GM12878 (cell line): ENCODE results near the gene ALS2. TPM values are rescaled to one million over a fixed set of nuclear protein-coding genes. Genes with fewer than 3 reads are reported as not detected.

Experiments used
- ATAC-seq: fragments of 200-7000 bp; cut with Tn5 transposase; 3 replicates; pipeline ENCODE4 v1.9.1; 2020; ENCODE audit warnings: mild to moderate bottlenecking, moderate library complexity
- BruUV-seq: library from RNA; stranded (reverse); fragments of 400-500 nt; replicated peaks from 2 replicates; lab custom pipeline; 2021; lab: Mats Ljungman, UMichigan
- CTCF ChIA-PET: fragments of 300-600 bp; sonication (Branson Sonifier 250); formaldehyde crosslinking; extraction: SDS; loops from one replicate; lab custom pipeline; 2021; ENCODE audit warnings: inconsistent platforms; lab: Yijun Ruan, JAX
- POLR2A ChIA-PET: fragments of 350-600 bp; formaldehyde crosslinking; extraction: SDS; loops from one replicate; lab custom pipeline; 2021; ENCODE audit warnings: inconsistent platforms; lab: Charles Lee
- RAD21 ChIA-PET: fragments of 300-600 bp; sonication (Branson Sonifier 250); formaldehyde crosslinking; loops from one replicate; lab custom pipeline; 2023; ENCODE audit warnings: antibody characterized with exemption; ENCODE audit not compliant: unreplicated experiment; lab: Charles Lee
- SMC1A ChIA-PET: fragments of 300-600 bp; sonication (Branson Sonifier 250); formaldehyde crosslinking; loops from one replicate; lab custom pipeline; 2023; ENCODE audit not compliant: unreplicated experiment, uncharacterized antibody; lab: Charles Lee
- DNase-seq: peaks from one replicate; pipeline ENCODE4 v3.0.0-alpha.2; 2011; ENCODE audit warnings: low read depth, low spot score
- FAIRE-seq: peaks from 3 replicates; lab custom pipeline; 2011; peaks lifted over from hg19 to GRCh38; lab: Jason Lieb, UNC
- H2AFZ ChIP-seq: 2 replicates; pipeline ENCODE4 v1.6.0; 2011; ENCODE audit warnings: low read depth, low read length, control low read depth; ENCODE audit not compliant: control insufficient read depth
- H3K27ac ChIP-seq: 2 replicates; pipeline ENCODE4 v1.5.1; 2011; ENCODE audit warnings: control low read depth; ENCODE audit not compliant: control insufficient read depth, insufficient read depth
- H3K27me3 ChIP-seq, 2 experiments: replicated peaks in 1 of 2; 2 replicates each; pipeline versions ENCODE4 v1.6.0 to v1.6.1; 2011; ENCODE audit warnings: low read length in 1 of 2; ENCODE audit not compliant: control insufficient read depth in 2 of 2, insufficient read depth in 2 of 2
- H3K36me3 ChIP-seq, 2 experiments: 2 replicates each; pipeline ENCODE4 v1.5.1; 2011; ENCODE audit warnings: low read length in 1 of 2; ENCODE audit not compliant: control insufficient read depth in 2 of 2, insufficient read depth in 2 of 2
- H3K4me1 ChIP-seq: 2 replicates; pipeline ENCODE4 v1.6.1; 2011; ENCODE audit warnings: mild to moderate bottlenecking, low read length, moderate library complexity, mixed read lengths; ENCODE audit not compliant: control insufficient read depth, insufficient read depth
- H3K4me2 ChIP-seq: 2 replicates; pipeline ENCODE4 v1.6.0; 2011; ENCODE audit warnings: control low read depth; ENCODE audit not compliant: control insufficient read depth, insufficient read depth
- H3K4me3 ChIP-seq: fragments of 200-600 bp; sonication (generic); 2 replicates; pipeline ENCODE4 v1.5.1; 2016
- H3K79me2 ChIP-seq: 2 replicates; pipeline ENCODE4 v1.6.0; 2011; ENCODE audit warnings: low read length; ENCODE audit not compliant: control insufficient read depth, insufficient read depth
- H3K9ac ChIP-seq: 2 replicates; pipeline ENCODE4 v1.8.0; 2011; ENCODE audit warnings: low read length, control low read depth, mixed read lengths; ENCODE audit not compliant: control insufficient read depth, insufficient read depth
- H3K9me3 ChIP-seq: replicated peaks from 3 replicates; pipeline ENCODE4 v1.5.1; 2011; ENCODE audit warnings: mild to moderate bottlenecking, low read length; ENCODE audit not compliant: control insufficient read depth, insufficient read depth
- H4K20me1 ChIP-seq: 2 replicates; pipeline ENCODE4 v1.6.0; 2011; ENCODE audit not compliant: control insufficient read depth, insufficient read depth
- EZH2 ChIP-seq: IDR thresholded peaks from 2 replicates; pipeline ENCODE4 v1.6.1; 2012; ENCODE audit warnings: low read depth, mild to moderate bottlenecking, control low read depth, inconsistent platforms, low read length, borderline replicate concordance; ENCODE audit not compliant: control insufficient read depth
- IRF4 ChIP-seq: IDR thresholded peaks from 2 replicates; pipeline ENCODE4 v1.6.1; 2011; ENCODE audit warnings: low read depth, low read length
- TCF12 ChIP-seq: IDR thresholded peaks from 2 replicates; pipeline ENCODE4 v1.6.1; 2011; ENCODE audit warnings: low read depth, mild to moderate bottlenecking, low read length
- YY1 ChIP-seq: IDR thresholded peaks from 2 replicates; pipeline ENCODE4 v1.6.1; 2011; ENCODE audit warnings: low read depth, mild to moderate bottlenecking, low read length
- ZNF622 ChIP-seq: fragments of 450-650 bp; IDR thresholded peaks from 2 replicates; pipeline ENCODE4 v1.6.1; 2017; ENCODE audit warnings: mild to moderate bottlenecking, inconsistent platforms
- ZZZ3 ChIP-seq: IDR thresholded peaks from 2 replicates; pipeline ENCODE4 v1.6.1; 2011; ENCODE audit warnings: low read depth; ENCODE audit not compliant: control insufficient read depth, insufficient read length
- WGBS: methylation state at CpG from one replicate; pipeline ENCODE4 v1.1.6; 2016; ENCODE audit warnings: low lambda C conversion rate; ENCODE audit not compliant: insufficient replicate concordance, insufficient coverage; ENCODE audit errors: missing lambda C conversion rate; 5-methylcytosine and 5-hydroxymethylcytosine counted together
- in situ Hi-C: fragments of 300-500 bp; cut with MboI; formaldehyde crosslinking; loops from 9 replicates; pipeline ENCODE4 v1.14.3; 2018; ENCODE audit warnings: mixed read lengths
- intact Hi-C: fragments of 100-400 bp; cut with micrococcal nuclease; formaldehyde crosslinking; loops from one replicate; pipeline ENCODE4 v1.14.2; 2022; ENCODE audit not compliant: unreplicated experiment
- polyA plus RNA-seq, 11 experiments: library from polyadenylated mRNA; depleted of rRNA in 4 of 11; unstranded in 6 of 11; stranded (reverse) in 5 of 11; fragments of >200 nt; fragmentation: Nextera tagmentation in 4 of 11; fragmentation: Illumina TruSeq in 1 of 11; extraction: Ambion mirVana in 4 of 11; extraction: Trizol in 1 of 11; gene quantifications; 1 replicate in 1 of 11; 2 replicates in 10 of 11; pipeline versions ENCODE4 v1.2.1 to v1.2.3, GENCODE V29; 2011 to 2016; ENCODE audit warnings: inconsistent platforms in 2 of 11, missing spikeins in 2 of 11, low read depth in 1 of 11
- total RNA-seq, 4 experiments: library from RNA; depleted of rRNA in 3 of 4; stranded (reverse); fragments of >200 nt in 3 of 4; fragmentation: Illumina TruSeq in 1 of 4; extraction: Trizol in 1 of 4; gene quantifications; 2 replicates each; pipeline versions ENCODE4 v1.2.1 to v1.2.3, GENCODE V29; 2013 to 2021
- TF ChIP-seq, protein P1 (sequence below): fragments of 150-350 bp; IDR thresholded peaks from 2 replicates; pipeline ENCODE4 v1.6.1; 2016; ENCODE audit warnings: low read depth, low read length
- TF ChIP-seq, protein P2 (sequence below): fragments of 450-650 bp; formaldehyde crosslinking; IDR thresholded peaks from 2 replicates; pipeline ENCODE4 v1.5.0; 2022; ENCODE audit warnings: mild to moderate bottlenecking, missing genetic modification characterization
- TF ChIP-seq, protein P3 (sequence below): IDR thresholded peaks from 2 replicates; pipeline ENCODE4 v1.6.1; 2011; ENCODE audit warnings: borderline replicate concordance, low read depth, mild to moderate bottlenecking, moderate library complexity, mixed read lengths, low read length; ENCODE audit not compliant: insufficient read depth; ENCODE audit errors: extremely low read length
- TF ChIP-seq, protein P4 (sequence below): fragments of 450-650 bp; IDR thresholded peaks from 2 replicates; pipeline ENCODE4 v1.6.1; 2017; ENCODE audit warnings: borderline replicate concordance

The ALS2 gene
- total and polyA plus RNA-seq, 10 of the 15 experiments (the other 5 are each of a cell fraction or from before 2014, with no cell fraction given) = 2.4 to 10.4 (median 7.7) TPM

DNA sequence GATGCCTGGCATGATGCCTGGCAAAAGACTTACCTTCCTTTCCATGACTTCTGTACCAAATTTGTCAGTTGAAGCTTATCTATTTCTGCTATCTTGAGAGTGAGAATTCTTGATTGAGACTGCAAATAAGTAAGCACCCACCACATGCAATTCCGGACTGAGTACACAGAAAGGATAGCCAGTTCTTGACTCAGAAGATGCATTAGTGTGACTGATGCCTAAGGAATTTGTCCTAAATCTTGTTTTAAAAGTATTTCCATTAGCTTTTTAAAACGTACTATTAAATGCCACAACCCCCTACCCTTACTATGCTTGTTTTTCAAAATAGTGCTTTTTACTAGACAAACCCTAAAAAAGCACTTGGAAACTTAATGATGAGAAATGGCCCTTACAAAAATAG, 82.8 kb downstream of the ALS2 start (continued):
- TF ChIP-seq, protein P1, sequence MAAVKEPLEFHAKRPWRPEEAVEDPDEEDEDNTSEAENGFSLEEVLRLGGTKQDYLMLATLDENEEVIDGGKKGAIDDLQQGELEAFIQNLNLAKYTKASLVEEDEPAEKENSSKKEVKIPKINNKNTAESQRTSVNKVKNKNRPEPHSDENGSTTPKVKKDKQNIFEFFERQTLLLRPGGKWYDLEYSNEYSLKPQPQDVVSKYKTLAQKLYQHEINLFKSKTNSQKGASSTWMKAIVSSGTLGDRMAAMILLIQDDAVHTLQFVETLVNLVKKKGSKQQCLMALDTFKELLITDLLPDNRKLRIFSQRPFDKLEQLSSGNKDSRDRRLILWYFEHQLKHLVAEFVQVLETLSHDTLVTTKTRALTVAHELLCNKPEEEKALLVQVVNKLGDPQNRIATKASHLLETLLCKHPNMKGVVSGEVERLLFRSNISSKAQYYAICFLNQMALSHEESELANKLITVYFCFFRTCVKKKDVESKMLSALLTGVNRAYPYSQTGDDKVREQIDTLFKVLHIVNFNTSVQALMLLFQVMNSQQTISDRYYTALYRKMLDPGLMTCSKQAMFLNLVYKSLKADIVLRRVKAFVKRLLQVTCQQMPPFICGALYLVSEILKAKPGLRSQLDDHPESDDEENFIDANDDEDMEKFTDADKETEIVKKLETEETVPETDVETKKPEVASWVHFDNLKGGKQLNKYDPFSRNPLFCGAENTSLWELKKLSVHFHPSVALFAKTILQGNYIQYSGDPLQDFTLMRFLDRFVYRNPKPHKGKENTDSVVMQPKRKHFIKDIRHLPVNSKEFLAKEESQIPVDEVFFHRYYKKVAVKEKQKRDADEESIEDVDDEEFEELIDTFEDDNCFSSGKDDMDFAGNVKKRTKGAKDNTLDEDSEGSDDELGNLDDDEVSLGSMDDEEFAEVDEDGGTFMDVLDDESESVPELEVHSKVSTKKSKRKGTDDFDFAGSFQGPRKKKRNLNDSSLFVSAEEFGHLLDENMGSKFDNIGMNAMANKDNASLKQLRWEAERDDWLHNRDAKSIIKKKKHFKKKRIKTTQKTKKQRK = no peak
- TF ChIP-seq TCF12 = no peak
- TF ChIP-seq, protein P2, sequence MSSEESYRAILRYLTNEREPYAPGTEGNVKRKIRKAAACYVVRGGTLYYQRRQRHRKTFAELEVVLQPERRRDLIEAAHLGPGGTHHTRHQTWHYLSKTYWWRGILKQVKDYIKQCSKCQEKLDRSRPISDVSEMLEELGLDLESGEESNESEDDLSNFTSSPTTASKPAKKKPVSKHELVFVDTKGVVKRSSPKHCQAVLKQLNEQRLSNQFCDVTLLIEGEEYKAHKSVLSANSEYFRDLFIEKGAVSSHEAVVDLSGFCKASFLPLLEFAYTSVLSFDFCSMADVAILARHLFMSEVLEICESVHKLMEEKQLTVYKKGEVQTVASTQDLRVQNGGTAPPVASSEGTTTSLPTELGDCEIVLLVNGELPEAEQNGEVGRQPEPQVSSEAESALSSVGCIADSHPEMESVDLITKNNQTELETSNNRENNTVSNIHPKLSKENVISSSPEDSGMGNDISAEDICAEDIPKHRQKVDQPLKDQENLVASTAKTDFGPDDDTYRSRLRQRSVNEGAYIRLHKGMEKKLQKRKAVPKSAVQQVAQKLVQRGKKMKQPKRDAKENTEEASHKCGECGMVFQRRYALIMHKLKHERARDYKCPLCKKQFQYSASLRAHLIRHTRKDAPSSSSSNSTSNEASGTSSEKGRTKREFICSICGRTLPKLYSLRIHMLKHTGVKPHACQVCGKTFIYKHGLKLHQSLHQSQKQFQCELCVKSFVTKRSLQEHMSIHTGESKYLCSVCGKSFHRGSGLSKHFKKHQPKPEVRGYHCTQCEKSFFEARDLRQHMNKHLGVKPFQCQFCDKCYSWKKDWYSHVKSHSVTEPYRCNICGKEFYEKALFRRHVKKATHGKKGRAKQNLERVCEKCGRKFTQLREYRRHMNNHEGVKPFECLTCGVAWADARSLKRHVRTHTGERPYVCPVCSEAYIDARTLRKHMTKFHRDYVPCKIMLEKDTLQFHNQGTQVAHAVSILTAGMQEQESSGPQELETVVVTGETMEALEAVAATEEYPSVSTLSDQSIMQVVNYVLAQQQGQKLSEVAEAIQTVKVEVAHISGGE (CRISPR knock-in tag) = no peak
- no peak for TF ChIP-seq IRF4

DNA sequence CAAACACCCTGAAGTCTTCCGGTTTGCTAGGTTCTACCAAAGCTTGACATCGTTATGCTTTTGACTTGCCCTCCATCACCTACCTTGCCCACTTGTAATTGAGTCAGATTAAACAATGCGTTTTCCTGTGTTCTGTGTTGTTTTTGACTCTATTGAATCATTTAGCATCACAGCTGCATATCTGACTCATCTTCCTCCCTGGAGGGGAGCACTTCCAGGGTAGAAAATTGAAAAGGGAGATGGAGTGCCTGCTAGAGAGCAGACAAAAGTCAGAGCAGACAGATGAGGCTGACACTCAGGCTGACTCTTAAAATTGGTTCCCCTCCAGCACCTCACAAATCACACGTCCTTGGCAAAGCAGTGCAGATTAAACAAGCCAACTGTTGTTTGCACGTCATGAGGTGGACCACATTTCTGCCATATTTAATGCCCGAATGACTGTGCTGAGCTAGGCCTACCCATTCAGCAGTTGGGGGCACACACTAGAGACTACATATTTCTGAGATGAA, 84.5 kb downstream of the ALS2 start:
- no peak for DNase-seq
- no peak for TF ChIP-seq YY1
- no peak for TF ChIP-seq EZH2
- TF ChIP-seq, protein P3, sequence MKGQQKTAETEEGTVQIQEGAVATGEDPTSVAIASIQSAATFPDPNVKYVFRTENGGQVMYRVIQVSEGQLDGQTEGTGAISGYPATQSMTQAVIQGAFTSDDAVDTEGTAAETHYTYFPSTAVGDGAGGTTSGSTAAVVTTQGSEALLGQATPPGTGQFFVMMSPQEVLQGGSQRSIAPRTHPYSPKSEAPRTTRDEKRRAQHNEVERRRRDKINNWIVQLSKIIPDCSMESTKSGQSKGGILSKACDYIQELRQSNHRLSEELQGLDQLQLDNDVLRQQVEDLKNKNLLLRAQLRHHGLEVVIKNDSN = no peak
- no peak for TF ChIP-seq ZNF622
- TF ChIP-seq ZZZ3 = no peak
- TF ChIP-seq, protein P4, sequence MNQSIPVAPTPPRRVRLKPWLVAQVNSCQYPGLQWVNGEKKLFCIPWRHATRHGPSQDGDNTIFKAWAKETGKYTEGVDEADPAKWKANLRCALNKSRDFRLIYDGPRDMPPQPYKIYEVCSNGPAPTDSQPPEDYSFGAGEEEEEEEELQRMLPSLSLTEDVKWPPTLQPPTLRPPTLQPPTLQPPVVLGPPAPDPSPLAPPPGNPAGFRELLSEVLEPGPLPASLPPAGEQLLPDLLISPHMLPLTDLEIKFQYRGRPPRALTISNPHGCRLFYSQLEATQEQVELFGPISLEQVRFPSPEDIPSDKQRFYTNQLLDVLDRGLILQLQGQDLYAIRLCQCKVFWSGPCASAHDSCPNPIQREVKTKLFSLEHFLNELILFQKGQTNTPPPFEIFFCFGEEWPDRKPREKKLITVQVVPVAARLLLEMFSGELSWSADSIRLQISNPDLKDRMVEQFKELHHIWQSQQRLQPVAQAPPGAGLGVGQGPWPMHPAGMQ = no peak

More for the DNA sequence above, 84.5 kb downstream of the ALS2 start:
- Histone ChIP-seq H3K4me2 (no peak overlapping the region), H2AFZ (no peak overlapping the region), H3K4me3 (no peak overlapping the region), H3K4me1 (no peaks in the 10 kb centered on the region; the same call in 1 of the 2 replicates), H3K27ac (no peak overlapping the region), H3K27me3 (no peaks in the 10 kb centered on the region), H4K20me1 (no peaks in the 10 kb centered on the region), H3K9ac (no peak overlapping the region), H3K79me2 (no peaks in the 10 kb centered on the region), H3K9me3 (no peaks in the 10 kb centered on the region), H3K36me3 (no peaks in the 10 kb centered on the region)
- POLR2A ChIA-PET = no interaction called here
- RAD21 ChIA-PET = no interaction called here
- ATAC-seq = no peak
- no peak for FAIRE-seq
- CTCF ChIA-PET = interaction anchor here (1.2 kb wide), 1 partner anchor 10 kb away, joined by 3 read pairs; no protein-coding TSS in a partner anchor
- no TSS peak for BruUV-seq
- WGBS = 44% methylated on average over 6 of the region's 6 CpGs
- in situ Hi-C loops = no loop called here
- intact Hi-C loops = no loop called here
- SMC1A ChIA-PET = no interaction called here
